H9 (cell line): ENCODE results near the gene OR9G4. TPM values are rescaled to one million over a fixed set of nuclear protein-coding genes. Genes with fewer than 3 reads are reported as not detected.

Experiments
- DNase-seq: peaks from one replicate; pipeline ENCODE4 v3.0.0-alpha.2; 2017
- H2AFZ ChIP-seq: one replicate; pipeline ENCODE4 v1.6.1; 2013; ENCODE audit warnings: mild to moderate bottlenecking, low read length, control low read depth, moderate library complexity
- H2AK5ac ChIP-seq: 2 replicates; pipeline ENCODE4 v1.6.1; 2013; ENCODE audit warnings: low read length, control low read depth, mixed read lengths; ENCODE audit not compliant: insufficient read length
- H2BK120ac ChIP-seq: one replicate; pipeline ENCODE4 v1.6.1; 2013; ENCODE audit warnings: low read depth, mild to moderate bottlenecking, low read length, control low read depth, inconsistent platforms; ENCODE audit not compliant: poor library complexity, severe bottlenecking
- H2BK12ac ChIP-seq: 2 replicates; pipeline ENCODE4 v1.6.1; 2013; ENCODE audit warnings: low read length, control low read depth, mixed read lengths, low read depth; ENCODE audit not compliant: insufficient read length
- H2BK15ac ChIP-seq: 2 replicates; pipeline ENCODE4 v1.6.1; 2013; ENCODE audit warnings: low read depth, low read length, control low read depth
- H2BK20ac ChIP-seq: one replicate; pipeline ENCODE4 v1.6.1; 2013; ENCODE audit warnings: low read depth, mild to moderate bottlenecking, low read length, control low read depth, inconsistent platforms; ENCODE audit not compliant: poor library complexity, severe bottlenecking
- H2BK5ac ChIP-seq: 2 replicates; pipeline ENCODE4 v1.6.1; 2013; ENCODE audit warnings: low read length, control low read depth, mixed read lengths; ENCODE audit not compliant: insufficient read length
- H3K14ac ChIP-seq: 2 replicates; pipeline ENCODE4 v1.6.1; 2013; ENCODE audit warnings: low read length, control low read depth; ENCODE audit not compliant: insufficient read depth
- H3K18ac ChIP-seq: 2 replicates; pipeline ENCODE4 v1.6.1; 2013; ENCODE audit warnings: low read depth, mild to moderate bottlenecking, mixed read lengths, low read length, control low read depth; ENCODE audit not compliant: insufficient read length
- H3K23ac ChIP-seq: 2 replicates; pipeline ENCODE4 v1.6.1; 2013; ENCODE audit warnings: low read length, control low read depth, mixed read lengths, low read depth; ENCODE audit not compliant: insufficient read length
- H3K23me2 ChIP-seq: 2 replicates; pipeline ENCODE4 v1.6.1; 2013; ENCODE audit warnings: low read depth, mild to moderate bottlenecking, mixed read lengths, low read length, control low read depth; ENCODE audit not compliant: insufficient read length, poor library complexity, severe bottlenecking
- H3K27ac ChIP-seq: 2 replicates; pipeline ENCODE4 v1.5.1; 2013; ENCODE audit warnings: low read length, control low read depth, mixed read lengths, low read depth; ENCODE audit not compliant: insufficient read length
- H3K27me3 ChIP-seq: 2 replicates; pipeline ENCODE4 v1.6.1; 2013; ENCODE audit warnings: low read length, control low read depth, inconsistent platforms; ENCODE audit not compliant: insufficient read depth
- H3K4ac ChIP-seq: 2 replicates; pipeline ENCODE4 v1.6.1; 2013; ENCODE audit warnings: low read depth, mild to moderate bottlenecking, control low read depth, inconsistent platforms, low read length, moderate library complexity
- H3K4me1 ChIP-seq: 2 replicates; pipeline ENCODE4 v1.6.1; 2013; ENCODE audit warnings: low read length, control low read depth, inconsistent platforms; ENCODE audit not compliant: insufficient read depth
- H3K4me2 ChIP-seq: 2 replicates; pipeline ENCODE4 v1.6.1; 2013; ENCODE audit warnings: low read length, control low read depth, mixed read lengths; ENCODE audit not compliant: insufficient read length, insufficient read depth
- H3K56ac ChIP-seq: 2 replicates; pipeline ENCODE4 v1.6.1; 2013; ENCODE audit warnings: low read depth, mild to moderate bottlenecking, mixed read lengths, low read length, control low read depth; ENCODE audit not compliant: insufficient read length
- H3K79me1 ChIP-seq: 2 replicates; pipeline ENCODE4 v1.6.1; 2013; ENCODE audit warnings: low read depth, mild to moderate bottlenecking, moderate library complexity, low read length, control low read depth, inconsistent platforms; ENCODE audit not compliant: insufficient read depth, poor library complexity, severe bottlenecking
- H3K79me2 ChIP-seq: 2 replicates; pipeline ENCODE4 v1.6.1; 2013; ENCODE audit warnings: low read length, control low read depth, inconsistent platforms; ENCODE audit not compliant: insufficient read depth
- H3K9ac ChIP-seq: 2 replicates; pipeline ENCODE4 v1.6.1; 2013; ENCODE audit warnings: low read length, control low read depth, mixed read lengths; ENCODE audit not compliant: insufficient read length; ENCODE audit errors: extremely low read depth
- H3K9me3 ChIP-seq: one replicate; pipeline ENCODE4 v1.6.1; 2013; ENCODE audit warnings: low read depth, low read length, inconsistent platforms; ENCODE audit not compliant: control insufficient read depth
- H3T11ph ChIP-seq: one replicate; pipeline ENCODE4 v1.6.1; 2013; ENCODE audit warnings: mild to moderate bottlenecking, low read length, control low read depth, inconsistent platforms
- H4K20me1 ChIP-seq: one replicate; pipeline ENCODE4 v1.6.1; 2013; ENCODE audit not compliant: control insufficient read depth, insufficient read length, insufficient read depth
- H4K5ac ChIP-seq: 2 replicates; pipeline ENCODE4 v1.6.1; 2013; ENCODE audit warnings: low read depth, mild to moderate bottlenecking, mixed read lengths, low read length, control low read depth; ENCODE audit not compliant: insufficient read length
- H4K8ac ChIP-seq: replicated peaks from 2 replicates; pipeline ENCODE4 v1.6.1; 2013; ENCODE audit warnings: low read length, control low read depth, mixed read lengths, low read depth; ENCODE audit not compliant: insufficient read length
- H4K91ac ChIP-seq: 2 replicates; pipeline ENCODE4 v1.6.1; 2013; ENCODE audit warnings: low read depth, mild to moderate bottlenecking, moderate library complexity, mixed read lengths, low read length, control low read depth; ENCODE audit not compliant: insufficient read length
- H3K27ac Mint-ChIP-seq, 3 experiments: 2 replicates in 2 of 3; 3 replicates in 1 of 3; pipeline ENCODE4 v1.8.0; 2020 to 2021; ENCODE audit warnings: mixed read lengths in 3 of 3, mild to moderate bottlenecking in 1 of 3, moderate library complexity in 1 of 3
- H3K27me3 Mint-ChIP-seq: 2 replicates; pipeline ENCODE4 v1.8.0; 2021; ENCODE audit warnings: low read depth, mild to moderate bottlenecking, moderate library complexity, mixed read lengths
- H3K36me3 Mint-ChIP-seq, 3 experiments: 2 replicates in 2 of 3; 3 replicates in 1 of 3; pipeline ENCODE4 v1.8.0; 2020 to 2021; ENCODE audit warnings: low read depth in 3 of 3, mixed read lengths in 3 of 3; ENCODE audit not compliant: insufficient read depth in 1 of 3
- H3K4me1 Mint-ChIP-seq, 2 experiments: 2 replicates each; pipeline ENCODE4 v1.8.0; 2020; ENCODE audit warnings: mixed read lengths in 2 of 2
- H3K4me3 Mint-ChIP-seq, 2 experiments: 2 replicates in 1 of 2; 3 replicates in 1 of 2; pipeline ENCODE4 v1.8.0; 2020 to 2021; ENCODE audit warnings: mild to moderate bottlenecking in 2 of 2, mixed read lengths in 2 of 2, moderate library complexity in 1 of 2
- H3K9me3 Mint-ChIP-seq, 2 experiments: 2 replicates in 1 of 2; 3 replicates in 1 of 2; pipeline ENCODE4 v1.8.0; 2020; ENCODE audit warnings: mild to moderate bottlenecking in 2 of 2, mixed read lengths in 2 of 2, moderate library complexity in 1 of 2
- WGBS: extraction: QIAGEN DNeasy Blood & Tissue Kit; methylation state at CpG from one replicate; pipeline ENCODE4 v1.1.7; 2013; ENCODE audit warnings: missing lambda C conversion rate, low lambda C conversion rate, mixed read lengths; ENCODE audit not compliant: insufficient read length; ENCODE audit errors: extremely low coverage; 5-methylcytosine and 5-hydroxymethylcytosine counted together
- total RNA-seq: library from RNA; stranded (reverse); gene quantifications from 2 replicates; pipeline ENCODE4 v1.2.1, GENCODE V29; 2021
- TF ChIP-seq, protein P1 (sequence below): fragments of 200-600 bp; sonication (generic); conservative IDR thresholded peaks from 3 replicates; pipeline ENCODE4 v1.8.0; 2021; ENCODE audit warnings: antibody characterized with exemption, mild to moderate bottlenecking

OR9G4 gene
- total RNA-seq, 1 experiment from 2014 or later, result not detected

DNA sequence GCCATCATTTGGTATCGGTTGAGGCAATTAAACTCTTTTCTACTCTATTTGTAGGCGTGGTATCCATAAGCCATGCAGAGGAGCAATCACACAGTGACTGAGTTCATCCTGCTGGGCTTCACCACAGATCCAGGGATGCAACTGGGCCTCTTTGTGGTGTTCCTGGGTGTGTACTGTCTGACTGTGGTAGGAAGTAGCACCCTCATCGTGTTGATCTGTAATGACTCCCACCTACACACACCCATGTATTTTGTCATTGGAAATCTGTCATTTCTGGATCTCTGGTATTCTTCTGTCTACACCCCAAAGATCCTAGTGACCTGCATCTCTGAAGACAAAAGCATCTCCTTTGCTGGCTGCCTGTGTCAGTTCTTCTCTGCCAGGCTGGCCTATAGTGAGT, 8.4 kb downstream of the OR9G4 start:
- TF ChIP-seq, protein P1, sequence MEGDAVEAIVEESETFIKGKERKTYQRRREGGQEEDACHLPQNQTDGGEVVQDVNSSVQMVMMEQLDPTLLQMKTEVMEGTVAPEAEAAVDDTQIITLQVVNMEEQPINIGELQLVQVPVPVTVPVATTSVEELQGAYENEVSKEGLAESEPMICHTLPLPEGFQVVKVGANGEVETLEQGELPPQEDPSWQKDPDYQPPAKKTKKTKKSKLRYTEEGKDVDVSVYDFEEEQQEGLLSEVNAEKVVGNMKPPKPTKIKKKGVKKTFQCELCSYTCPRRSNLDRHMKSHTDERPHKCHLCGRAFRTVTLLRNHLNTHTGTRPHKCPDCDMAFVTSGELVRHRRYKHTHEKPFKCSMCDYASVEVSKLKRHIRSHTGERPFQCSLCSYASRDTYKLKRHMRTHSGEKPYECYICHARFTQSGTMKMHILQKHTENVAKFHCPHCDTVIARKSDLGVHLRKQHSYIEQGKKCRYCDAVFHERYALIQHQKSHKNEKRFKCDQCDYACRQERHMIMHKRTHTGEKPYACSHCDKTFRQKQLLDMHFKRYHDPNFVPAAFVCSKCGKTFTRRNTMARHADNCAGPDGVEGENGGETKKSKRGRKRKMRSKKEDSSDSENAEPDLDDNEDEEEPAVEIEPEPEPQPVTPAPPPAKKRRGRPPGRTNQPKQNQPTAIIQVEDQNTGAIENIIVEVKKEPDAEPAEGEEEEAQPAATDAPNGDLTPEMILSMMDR, result no peak

More for the DNA sequence above, 8.4 kb downstream of the OR9G4 start:
- no peaks in the 10 kb centered on the region for H3K27me3 Mint-ChIP-seq
- WGBS, result no CpG with 5 or more reads among the region's 3 CpGs
- H2BK15ac ChIP-seq, result no peak overlapping the region
- H2BK12ac ChIP-seq, result no peak overlapping the region
- H2BK120ac ChIP-seq, result no peak overlapping the region
- H3K56ac ChIP-seq, result no peak overlapping the region
- H2AFZ ChIP-seq, result no peak overlapping the region
- H4K8ac ChIP-seq, result no peak overlapping the region
- no peaks in the 10 kb centered on the region for H4K20me1 ChIP-seq
- no peak overlapping the region for H3K27ac ChIP-seq
- DNase-seq, result no peak
- H3K23ac ChIP-seq, result no peak overlapping the region
- H3K27me3 ChIP-seq, result no peaks in the 10 kb centered on the region
- H3K79me1 ChIP-seq, result no peaks in the 10 kb centered on the region
- H3K18ac ChIP-seq, result no peak overlapping the region
- H3T11ph ChIP-seq, result no peak overlapping the region
- H3K9ac ChIP-seq, result no peak overlapping the region
- no peaks in the 10 kb centered on the region for H3K4me1 Mint-ChIP-seq
- H3K27ac Mint-ChIP-seq, result no peak overlapping the region
- no peaks in the 10 kb centered on the region for H3K9me3 ChIP-seq
- H3K4me1 ChIP-seq, result no peaks in the 10 kb centered on the region
- no peak overlapping the region for H4K91ac ChIP-seq
- no peaks in the 10 kb centered on the region; the same call in 1 of the 2 replicates for H3K79me2 ChIP-seq
- no peak overlapping the region for H3K4me2 ChIP-seq
- H3K4me3 Mint-ChIP-seq, result no peak overlapping the region
- H3K14ac ChIP-seq, result no peak overlapping the region
- H4K5ac ChIP-seq, result no peak overlapping the region
- H3K4ac ChIP-seq, result no peak overlapping the region
- H2AK5ac ChIP-seq, result no peak overlapping the region
- H2BK20ac ChIP-seq, result no peak overlapping the region
- peaks cover 0 to 6% of the 10 kb centered on the region in 2 experiments; a peak in 3 of 5 replicates for H3K9me3 Mint-ChIP-seq
- H3K36me3 Mint-ChIP-seq, result no peaks in the 10 kb centered on the region; a peak in 2 of 7 replicates
- no peaks in the 10 kb centered on the region for H3K23me2 ChIP-seq
- no peak overlapping the region for H2BK5ac ChIP-seq
